GM21717 (cell line): ENCODE data around the gene CYP8B1.

Experiments used
- ATAC-seq: cut with Tn5 transposase; IDR thresholded peaks from one replicate; pipeline ENCODE4 v1.9.1; 2021; ENCODE audit warnings: mild to moderate bottlenecking, moderate library complexity; ENCODE audit not compliant: unreplicated experiment

Gene CYP8B1

GRCh38 chr3:42827654-42828053, 48.0 kb downstream of the CYP8B1 start:
- ATAC-seq: no peak

- no peak for ATAC-seq
Observed at GRCh38 chr3:42827023-42827422, 48.7 kb downstream of the CYP8B1 start.

- ATAC-seq: no peak
Observed at GRCh38 chr3:42826141-42826540, 49.5 kb downstream of the CYP8B1 start.

GRCh38 chr3:42823351-42823750, 52.3 kb downstream of the CYP8B1 start:
- ATAC-seq: no peak

- ATAC-seq: no peak
Observed at GRCh38 chr3:42822828-42823227, 52.9 kb downstream of the CYP8B1 start.
